Umbilical cord (tissue), 2 donors: ENCODE results near the gene BRAT1. TPM values are rescaled to one million over a fixed set of nuclear protein-coding genes. Genes with fewer than 3 reads are reported as not detected.
"Not testable (repeated sequence)": the region's sequence is repeated elsewhere in the genome, so short reads cannot be mapped to it uniquely, and the experiment has no call there.

Experiments used
- DNase-seq: peaks from one replicate; pipeline ENCODE4 v3.0.0-alpha.2; 2015; ENCODE audit warnings: low spot score
- total RNA-seq: library from RNA; depleted of rRNA; stranded (reverse); fragments of >200 nt; gene quantifications from one replicate; pipeline ENCODE4 v1.2.3, GENCODE V29; 2014; ENCODE audit warnings: low replicate concordance; ENCODE audit not compliant: insufficient read depth

Gene BRAT1
- total RNA-seq, 1 donor from 2014 or later = 12.5 TPM

DNA sequence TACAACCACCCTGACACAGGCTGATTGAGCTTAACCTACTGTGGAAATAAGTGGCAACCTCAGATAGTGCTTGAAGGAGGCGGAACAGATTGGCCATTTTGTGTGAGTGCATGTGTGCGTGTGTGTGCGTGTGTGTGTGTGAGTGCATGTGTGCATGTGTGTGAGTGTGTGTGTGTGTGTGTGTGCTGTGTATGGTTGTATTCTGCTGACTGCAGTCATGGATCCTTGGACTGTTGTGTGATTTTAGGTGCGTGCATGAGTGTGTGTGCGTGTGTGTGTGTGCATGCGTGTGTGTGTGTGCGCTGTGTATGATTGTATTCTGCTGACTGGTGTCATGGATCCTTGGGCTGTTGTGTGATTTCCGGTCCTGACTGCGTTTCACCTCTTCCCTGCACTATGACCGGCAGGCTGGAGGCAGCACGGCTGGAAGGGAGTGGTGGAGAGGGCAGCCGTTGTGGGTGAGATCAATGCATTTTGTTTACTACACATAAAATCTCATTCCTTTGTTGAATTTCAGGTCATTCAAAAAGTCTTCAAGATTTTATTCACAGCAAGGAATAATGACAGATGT, 9.7 kb upstream of the BRAT1 start:
- DNase-seq = no peak

GRCh38 chr7:2563955-2564354, 8.6 kb upstream of the BRAT1 start:
- not testable (repeated sequence) for DNase-seq

- no peak for DNase-seq
Measured at GRCh38 chr7:2559283-2559950, 4.1 kb upstream of the BRAT1 start.

DNA sequence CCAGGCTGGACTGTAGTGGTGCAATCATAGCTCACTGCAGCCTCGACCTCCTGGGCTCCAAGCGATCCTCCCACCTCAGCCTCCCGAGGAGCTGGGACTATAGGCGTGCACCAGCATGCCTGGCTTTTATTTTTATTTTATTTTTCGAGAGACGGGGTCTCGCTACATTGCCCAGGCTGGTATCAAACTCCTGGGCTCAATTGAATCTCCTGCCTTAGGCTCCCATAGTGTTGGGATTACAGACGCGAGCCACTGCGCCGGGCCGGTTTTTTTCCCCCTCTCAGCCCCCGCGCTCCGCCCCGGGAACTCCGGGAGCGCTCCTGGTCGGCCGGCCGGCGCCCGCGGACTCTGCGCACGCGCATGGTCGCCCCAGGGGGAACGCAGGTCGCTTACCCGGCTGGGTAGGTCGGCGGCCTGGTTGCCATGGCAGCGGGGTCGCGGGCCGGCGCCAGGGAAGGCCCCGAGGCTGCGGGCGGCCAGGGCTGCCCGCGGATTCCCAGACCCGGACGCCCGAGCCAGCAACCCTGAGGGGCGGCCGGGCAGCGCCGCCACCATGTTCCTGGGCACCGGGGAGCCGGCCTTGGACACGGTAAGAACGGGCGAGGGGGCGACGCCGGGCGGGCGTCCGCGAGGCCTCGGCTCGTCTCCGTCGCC, 3.4 kb upstream of the BRAT1 start, which contains the start of gene IQCE:
IQCE (plus strand) TSS at position 351 of the 654 bp plus-strand sequence; CDS start at position 554, 203 bp downstream.
- peak; percentile 93 for DNase-seq

DNA sequence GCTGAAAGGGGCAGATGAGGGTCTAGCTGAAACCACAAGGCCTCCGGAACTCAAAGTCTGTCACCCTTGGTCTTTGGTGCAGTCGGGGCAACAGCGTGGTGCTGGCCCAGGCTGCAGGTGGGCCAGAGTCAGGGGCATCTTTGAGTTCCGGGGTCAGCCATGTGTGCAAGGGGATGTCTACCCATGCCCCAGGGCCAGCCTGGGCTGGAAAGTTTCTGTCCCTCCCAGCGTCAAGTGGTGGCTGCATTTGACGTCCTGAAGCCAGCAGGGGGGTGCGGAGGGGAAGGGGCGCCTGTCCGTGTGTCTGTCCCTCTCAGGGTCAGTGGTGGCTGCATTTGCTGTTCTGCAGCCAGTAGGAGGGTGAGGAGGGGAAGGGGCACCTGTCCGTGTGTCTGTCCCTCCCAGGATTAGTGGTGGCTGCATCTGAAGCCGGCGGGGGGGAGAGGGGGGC, 638 bp downstream of the BRAT1 start:
- DNase-seq = no peak

- no peak for DNase-seq
Measured at GRCh38 chr7:2553831-2554581, 1.3 kb downstream of the BRAT1 start.

- DNase-seq = no peak
Measured at GRCh38 chr7:2553108-2553507, 2.2 kb downstream of the BRAT1 start.

GRCh38 chr7:2551418-2551817, 3.9 kb downstream of the BRAT1 start:
- no peak for DNase-seq

DNA sequence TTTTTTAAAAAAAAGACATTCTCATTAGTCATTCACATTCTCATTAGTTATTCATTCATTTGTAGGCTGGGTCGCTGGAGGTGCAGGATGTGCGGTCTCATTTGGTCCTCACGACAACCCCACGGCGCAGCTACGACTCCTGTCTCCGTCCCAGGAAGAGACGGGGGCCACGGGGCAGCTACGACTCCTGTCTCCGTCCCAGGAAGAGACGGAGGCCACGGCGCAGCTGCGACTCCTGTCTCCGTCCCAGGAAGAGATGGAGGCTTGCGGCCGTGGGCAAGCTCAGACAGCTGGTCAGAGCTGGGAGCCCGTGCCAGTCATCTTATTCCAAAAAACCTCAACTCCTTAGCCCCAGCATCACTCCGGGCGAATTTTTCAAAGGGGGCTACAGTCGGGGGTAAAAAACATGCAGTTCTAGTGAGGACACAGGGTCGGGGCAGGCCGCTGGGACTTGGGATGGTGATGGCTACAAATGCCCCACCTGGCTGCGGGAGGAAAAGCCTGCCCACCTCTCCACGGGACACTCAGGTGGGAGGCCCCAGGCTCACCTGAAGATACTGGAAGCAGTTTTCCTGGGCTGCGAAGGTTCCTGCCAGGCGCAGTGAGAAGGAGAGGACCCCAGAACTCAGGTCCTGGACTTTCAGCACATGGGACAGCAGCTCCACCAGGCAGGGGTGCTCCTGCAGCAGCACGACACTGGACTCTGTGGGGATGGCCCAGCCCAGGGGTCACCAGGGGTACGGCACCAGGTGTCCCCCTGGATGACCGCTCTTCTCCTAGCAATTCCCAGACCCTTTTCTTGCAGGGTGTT, 8.3 kb downstream of the BRAT1 start:
- DNase-seq = no peak

DNA sequence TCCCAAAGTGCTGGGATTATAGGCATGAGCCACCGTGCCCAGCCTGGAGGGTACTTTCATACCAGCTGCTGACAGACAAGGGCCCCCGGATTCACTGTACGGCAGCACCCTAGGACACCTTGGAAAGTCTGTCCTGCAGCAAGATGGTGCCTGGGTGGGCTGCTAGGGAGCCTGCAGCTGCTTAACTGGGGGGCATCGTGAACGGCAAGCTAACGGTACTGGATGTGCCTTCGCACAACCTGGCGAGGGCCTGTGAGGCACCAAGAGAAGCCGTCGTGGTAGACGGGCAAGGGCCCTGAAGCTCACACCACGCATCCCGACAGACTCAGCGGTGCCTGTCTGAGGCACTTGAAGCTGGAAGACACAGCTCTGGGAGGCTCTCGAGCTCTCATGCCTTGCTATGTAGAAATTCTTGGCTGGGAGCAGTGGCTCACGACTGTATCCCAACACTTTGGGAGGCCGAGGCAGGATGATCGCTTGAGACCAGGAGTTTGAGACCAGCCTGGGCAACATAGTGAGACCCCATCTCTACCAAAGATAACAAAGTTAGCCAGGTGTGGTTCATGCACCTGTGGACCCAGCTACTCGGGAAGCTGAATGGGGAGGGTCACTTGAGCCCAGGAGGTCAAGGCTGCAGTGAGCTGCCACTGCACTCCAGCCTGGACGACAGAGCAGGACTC, 9.4 kb downstream of the BRAT1 start:
- no peak for DNase-seq

DNA sequence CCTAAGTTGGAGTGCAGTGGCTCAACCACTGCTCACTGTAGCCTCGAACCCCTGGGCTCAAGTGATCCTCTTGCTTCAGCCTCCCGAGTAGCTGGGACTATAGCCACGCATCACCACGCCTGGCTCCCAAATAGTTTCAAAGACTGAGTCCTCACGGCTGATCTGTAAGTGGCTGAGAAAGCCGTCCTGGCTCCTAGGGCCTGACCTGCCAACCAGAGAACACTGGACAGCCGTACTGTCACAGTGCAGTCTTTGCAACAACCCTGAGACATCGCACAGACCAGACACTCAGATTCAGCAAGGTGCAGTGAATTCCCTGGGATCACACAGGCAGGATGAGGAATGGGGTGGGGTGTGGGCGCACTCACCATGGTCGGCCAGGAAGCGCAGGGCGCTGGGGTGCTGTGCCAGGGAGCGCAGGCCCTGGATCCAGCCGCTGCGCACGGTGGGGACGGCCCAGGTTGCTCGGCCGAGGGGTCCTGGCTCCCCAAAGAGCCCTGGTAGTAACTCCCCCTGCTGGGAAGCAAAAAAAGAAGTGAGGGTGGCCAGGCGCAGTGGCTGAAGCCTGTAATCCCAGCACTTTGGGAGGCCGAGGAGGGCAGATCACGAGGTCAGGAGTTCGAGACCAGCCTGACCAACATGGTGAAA, 10.7 kb downstream of the BRAT1 start:
- no peak for DNase-seq

GRCh38 chr7:2542916-2543871, 12.1 kb downstream of the BRAT1 start:
- no peak for DNase-seq

DNA sequence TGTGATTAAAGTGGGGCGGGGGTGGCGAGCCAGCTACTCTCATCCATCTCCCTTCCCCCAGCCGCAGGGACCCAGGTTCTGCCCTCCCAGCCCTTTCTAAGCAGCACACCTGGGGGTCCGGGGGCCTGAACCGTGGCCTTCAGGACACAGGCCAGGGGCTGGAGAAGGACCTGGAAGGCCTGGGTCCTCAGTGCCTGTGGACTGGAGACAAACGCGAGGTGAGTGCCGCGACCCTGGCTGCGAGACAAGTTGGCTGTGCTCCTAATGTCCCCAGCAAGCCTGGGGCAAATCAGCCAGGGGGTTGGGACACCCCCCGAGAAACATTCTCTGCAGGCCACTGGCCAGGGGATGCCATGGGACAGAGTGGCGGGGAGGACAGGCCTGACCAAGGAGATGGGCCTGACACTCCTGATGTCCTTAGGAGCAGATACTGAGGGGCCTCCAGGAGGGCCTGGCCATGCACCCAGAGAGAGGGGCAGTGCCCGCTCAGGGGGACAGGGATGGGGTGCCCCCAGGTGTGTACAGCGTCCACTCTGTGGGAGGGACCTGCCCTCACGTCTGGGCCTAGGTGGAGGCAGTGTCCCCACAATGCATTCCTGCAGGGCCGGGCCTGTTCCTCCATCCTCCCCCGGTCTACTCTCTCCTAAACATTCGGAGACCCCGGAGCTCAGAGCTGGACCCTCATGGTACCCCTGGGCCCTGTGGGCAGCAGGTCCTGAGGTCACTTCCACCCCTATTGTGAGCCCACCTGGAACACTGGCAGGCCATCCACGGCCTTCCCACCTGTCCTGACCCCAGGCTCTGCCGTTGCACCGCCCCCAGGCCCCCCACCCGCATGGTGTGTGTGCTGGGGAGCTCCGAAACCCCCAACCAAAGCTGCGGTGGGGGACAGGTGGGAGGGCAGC, 13.1 kb downstream of the BRAT1 start:
- no peak for DNase-seq

GRCh38 chr7:2541291-2542010, 13.9 kb downstream of the BRAT1 start:
- DNase-seq = no peak

DNA sequence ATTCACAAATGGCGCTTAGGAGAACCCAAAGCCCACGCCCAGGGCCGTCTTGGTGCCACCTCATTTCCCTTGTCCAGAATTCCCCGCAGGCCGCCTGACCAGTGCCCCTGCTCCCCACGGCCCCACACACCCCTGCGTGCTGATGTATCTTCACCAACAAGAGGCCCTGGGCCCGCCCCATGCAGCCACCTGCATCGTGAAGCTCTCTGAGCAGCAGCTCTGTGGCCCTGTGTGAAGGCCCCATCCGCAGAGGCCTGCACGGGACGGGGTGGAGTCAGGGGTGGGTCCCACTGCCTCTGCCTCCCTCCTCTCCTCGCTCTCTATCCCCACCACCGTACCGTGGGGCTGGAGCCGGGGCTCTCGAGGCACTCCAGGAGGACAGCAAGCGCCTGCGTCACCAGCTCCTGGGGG, 14.7 kb downstream of the BRAT1 start:
- DNase-seq = no peak

GRCh38 chr7:2540133-2540532, 15.2 kb downstream of the BRAT1 start:
- no peak for DNase-seq
